ENCODE measurements around the gene DOC2B.

DNA sequence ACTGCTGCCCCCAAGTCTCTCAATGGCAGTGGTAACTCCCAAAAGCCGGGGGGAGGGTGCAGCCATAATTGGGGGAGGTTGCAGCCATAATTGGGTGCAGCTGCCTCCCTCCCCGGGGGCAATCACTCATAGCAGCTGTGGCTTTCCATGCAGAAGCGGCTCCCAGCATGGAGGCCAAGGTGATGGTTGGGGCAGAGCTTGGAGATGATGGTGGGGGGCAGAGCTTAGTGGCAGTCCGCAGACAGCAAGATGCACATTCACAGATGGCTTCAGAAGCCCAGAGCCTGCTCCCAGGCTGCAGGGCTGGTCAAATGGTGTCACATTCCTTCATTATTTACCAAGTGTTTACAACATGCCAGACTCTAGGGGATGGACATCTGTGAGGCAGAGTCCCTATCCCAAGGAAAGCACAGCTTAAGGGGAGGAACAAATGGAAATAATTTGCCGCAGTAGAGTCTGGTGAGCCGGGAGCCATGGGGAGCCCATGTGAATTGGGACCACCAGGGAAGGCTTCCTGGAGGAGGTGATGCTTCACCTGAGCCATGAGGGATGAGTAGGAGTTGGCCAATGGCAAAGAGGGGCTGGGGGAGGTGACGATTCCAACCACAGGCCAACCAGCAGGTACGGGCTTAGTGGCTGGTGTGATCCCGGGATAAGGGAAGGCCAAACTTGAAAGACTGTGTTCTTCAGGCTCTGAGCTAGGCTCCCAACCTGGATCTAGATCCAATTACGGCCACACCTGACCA is 8.1 kb downstream of the DOC2B start:
- TF ChIP-seq, protein P1, sequence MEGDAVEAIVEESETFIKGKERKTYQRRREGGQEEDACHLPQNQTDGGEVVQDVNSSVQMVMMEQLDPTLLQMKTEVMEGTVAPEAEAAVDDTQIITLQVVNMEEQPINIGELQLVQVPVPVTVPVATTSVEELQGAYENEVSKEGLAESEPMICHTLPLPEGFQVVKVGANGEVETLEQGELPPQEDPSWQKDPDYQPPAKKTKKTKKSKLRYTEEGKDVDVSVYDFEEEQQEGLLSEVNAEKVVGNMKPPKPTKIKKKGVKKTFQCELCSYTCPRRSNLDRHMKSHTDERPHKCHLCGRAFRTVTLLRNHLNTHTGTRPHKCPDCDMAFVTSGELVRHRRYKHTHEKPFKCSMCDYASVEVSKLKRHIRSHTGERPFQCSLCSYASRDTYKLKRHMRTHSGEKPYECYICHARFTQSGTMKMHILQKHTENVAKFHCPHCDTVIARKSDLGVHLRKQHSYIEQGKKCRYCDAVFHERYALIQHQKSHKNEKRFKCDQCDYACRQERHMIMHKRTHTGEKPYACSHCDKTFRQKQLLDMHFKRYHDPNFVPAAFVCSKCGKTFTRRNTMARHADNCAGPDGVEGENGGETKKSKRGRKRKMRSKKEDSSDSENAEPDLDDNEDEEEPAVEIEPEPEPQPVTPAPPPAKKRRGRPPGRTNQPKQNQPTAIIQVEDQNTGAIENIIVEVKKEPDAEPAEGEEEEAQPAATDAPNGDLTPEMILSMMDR (IDR thresholded peaks at IDR 0.05), result no peak
- TF ChIP-seq POLR2A (IDR thresholded peaks at IDR 0.05), result no peak

All from lower leg skin (tissue), 3 donors.